IPS-20b (cell line): ENCODE results near the gene ATP9A.
A peak's percentile ranks its signal among the peaks of the same experiment; 100 is the strongest.

Experiments used
- H3K27ac ChIP-seq: one replicate; pipeline ENCODE4 v1.5.1; 2013; ENCODE audit warnings: low read length
- H3K27me3 ChIP-seq: 2 replicates; pipeline ENCODE4 v1.6.1; 2013; ENCODE audit warnings: mild to moderate bottlenecking, low read length, inconsistent platforms; ENCODE audit not compliant: insufficient read depth
- H3K36me3 ChIP-seq: 2 replicates; pipeline ENCODE4 v1.6.1; 2013; ENCODE audit warnings: low read depth, mild to moderate bottlenecking, inconsistent platforms, low read length, moderate library complexity; ENCODE audit not compliant: insufficient read depth
- H3K4me1 ChIP-seq: 2 replicates; pipeline ENCODE4 v1.6.1; 2013; ENCODE audit warnings: mild to moderate bottlenecking, control low read depth, inconsistent platforms, low read length, moderate library complexity; ENCODE audit not compliant: insufficient read depth
- H3K4me3 ChIP-seq: 2 replicates; pipeline ENCODE4 v1.5.1; 2013; ENCODE audit warnings: mild to moderate bottlenecking, low read length, inconsistent platforms
- H3K9ac ChIP-seq: 2 replicates; pipeline ENCODE4 v1.6.1; 2013; ENCODE audit warnings: low read depth, mild to moderate bottlenecking, inconsistent platforms, low read length, moderate library complexity
- H3K9me3 ChIP-seq: 2 replicates; pipeline ENCODE4 v1.6.1; 2013; ENCODE audit warnings: mild to moderate bottlenecking, low read depth, low read length, inconsistent platforms; ENCODE audit not compliant: insufficient read depth

The ATP9A gene

GRCh38 chr20:51802170-51802751, 34.1 kb upstream of the ATP9A start, which contains the start of gene SALL4:
TSS of gene SALL4 (minus strand) at chr20:51802521. CDS start at chr20:51802408, 113 bp downstream.
- no peaks in the 10 kb centered on the region for H3K27me3 ChIP-seq
- H3K4me3 ChIP-seq, result peak within 1 kb of the TSS; percentile 83
- H3K9me3 ChIP-seq, result no peaks in the 10 kb centered on the region
- H3K27ac ChIP-seq, result peak within 1 kb of the TSS; percentile 95
- H3K9ac ChIP-seq, result peak within 1 kb of the TSS; percentile 99
- H3K36me3 ChIP-seq, result peaks cover 3% of the 10 kb centered on the region; the same call in 1 of the 2 replicates
- peaks cover 16% of the 10 kb centered on the region for H3K4me1 ChIP-seq

GRCh38 chr20:51801823-51802123, 33.6 kb upstream of the ATP9A start:
- peaks cover 8% of the 10 kb centered on the region for H3K36me3 ChIP-seq
- peaks cover 21% of the 10 kb centered on the region for H3K4me1 ChIP-seq
- peak overlapping the region; percentile 99 for H3K9ac ChIP-seq
- peak overlapping the region; percentile 95 for H3K27ac ChIP-seq
- H3K4me3 ChIP-seq, result peak overlapping the region; percentile 83
- no peaks in the 10 kb centered on the region for H3K9me3 ChIP-seq
- no peaks in the 10 kb centered on the region for H3K27me3 ChIP-seq

GRCh38 chr20:51801122-51801822, 33.1 kb upstream of the ATP9A start:
- peaks cover 13% of the 10 kb centered on the region for H3K36me3 ChIP-seq
- H3K9ac ChIP-seq, result peak overlapping the region; percentile 99
- no peaks in the 10 kb centered on the region for H3K9me3 ChIP-seq
- H3K4me3 ChIP-seq, result peak overlapping the region; percentile 83
- H3K4me1 ChIP-seq, result peaks cover 26% of the 10 kb centered on the region
- H3K27me3 ChIP-seq, result no peaks in the 10 kb centered on the region
- peak overlapping the region; percentile 95 for H3K27ac ChIP-seq

- H3K4me1 ChIP-seq, result peaks cover 27% of the 10 kb centered on the region
- H3K9me3 ChIP-seq, result no peaks in the 10 kb centered on the region
- peak overlapping the region; percentile 99 for H3K9ac ChIP-seq
- peaks cover 15% of the 10 kb centered on the region for H3K36me3 ChIP-seq
- H3K27me3 ChIP-seq, result no peaks in the 10 kb centered on the region
- H3K27ac ChIP-seq, result peak overlapping the region; percentile 95
- H3K4me3 ChIP-seq, result peak overlapping the region; percentile 83
These were observed 32.6 kb upstream of the ATP9A start for GRCh38 chr20:51800872-51801121.

- Histone ChIP-seq H3K9ac (peak overlapping the region; percentile 99), H3K4me3 (peak overlapping the region; percentile 83), H3K9me3 (no peaks in the 10 kb centered on the region), H3K4me1 (peaks cover 27% of the 10 kb centered on the region), H3K27ac (peak overlapping the region; percentile 95), H3K27me3 (no peaks in the 10 kb centered on the region), H3K36me3 (peaks cover 21% of the 10 kb centered on the region)
These were observed 32.1 kb upstream of the ATP9A start for GRCh38 chr20:51800060-51800871.

GRCh38 chr20:51799401-51799860, 31.2 kb upstream of the ATP9A start:
- peaks cover 29% of the 10 kb centered on the region for H3K36me3 ChIP-seq
- no peaks in the 10 kb centered on the region for H3K27me3 ChIP-seq
- peak overlapping the region; percentile 99 for H3K9ac ChIP-seq
- peaks cover 30% of the 10 kb centered on the region for H3K4me1 ChIP-seq
- peak overlapping the region; percentile 56 for H3K27ac ChIP-seq
- H3K9me3 ChIP-seq, result no peaks in the 10 kb centered on the region
- H3K4me3 ChIP-seq, result peak overlapping the region; percentile 83

- Histone ChIP-seq H3K9ac (peak overlapping the region; percentile 99), H3K9me3 (no peaks in the 10 kb centered on the region), H3K27ac (peak overlapping the region; percentile 38), H3K4me3 (peak overlapping the region; percentile 83), H3K36me3 (peaks cover 46% of the 10 kb centered on the region), H3K4me1 (peaks cover 30% of the 10 kb centered on the region), H3K27me3 (no peaks in the 10 kb centered on the region)
These were observed 29.3 kb upstream of the ATP9A start for GRCh38 chr20:51797357-51798025.

- H3K9ac ChIP-seq, result no peak overlapping the region
- no peaks in the 10 kb centered on the region for H3K27me3 ChIP-seq
- H3K4me1 ChIP-seq, result peaks cover 30% of the 10 kb centered on the region
- peak overlapping the region; percentile 83; the same call in 1 of the 2 replicates for H3K4me3 ChIP-seq
- peaks cover 58% of the 10 kb centered on the region for H3K36me3 ChIP-seq
- no peak overlapping the region for H3K27ac ChIP-seq
- no peaks in the 10 kb centered on the region for H3K9me3 ChIP-seq
These were observed 28.1 kb upstream of the ATP9A start for GRCh38 chr20:51796340-51796739.

- H3K27ac ChIP-seq, result no peak overlapping the region
- no peak overlapping the region for H3K4me3 ChIP-seq
- H3K27me3 ChIP-seq, result no peaks in the 10 kb centered on the region
- H3K9ac ChIP-seq, result no peak overlapping the region
- peaks cover 23% of the 10 kb centered on the region for H3K4me1 ChIP-seq
- peaks cover 91% of the 10 kb centered on the region for H3K36me3 ChIP-seq
- H3K9me3 ChIP-seq, result no peaks in the 10 kb centered on the region
These were observed 24.8 kb upstream of the ATP9A start for GRCh38 chr20:51792960-51793359.

GRCh38 chr20:51791626-51792025, 23.4 kb upstream of the ATP9A start:
- H3K9me3 ChIP-seq, result no peaks in the 10 kb centered on the region
- H3K36me3 ChIP-seq, result peaks cover 96% of the 10 kb centered on the region
- H3K4me3 ChIP-seq, result no peak overlapping the region
- no peak overlapping the region for H3K9ac ChIP-seq
- no peak overlapping the region for H3K27ac ChIP-seq
- peaks cover 12% of the 10 kb centered on the region for H3K4me1 ChIP-seq
- H3K27me3 ChIP-seq, result no peaks in the 10 kb centered on the region

GRCh38 chr20:51790256-51790655, 22.1 kb upstream of the ATP9A start:
- no peak overlapping the region for H3K9ac ChIP-seq
- H3K27ac ChIP-seq, result no peak overlapping the region
- no peaks in the 10 kb centered on the region for H3K9me3 ChIP-seq
- no peak overlapping the region for H3K4me3 ChIP-seq
- peaks cover 98% of the 10 kb centered on the region for H3K36me3 ChIP-seq
- H3K27me3 ChIP-seq, result no peaks in the 10 kb centered on the region
- H3K4me1 ChIP-seq, result peaks cover 7% of the 10 kb centered on the region; the same call in 1 of the 2 replicates
